HepG2 (cell line): Measurements from ENCODE around the gene ATP6V0E2. TPM values are rescaled to one million over a fixed set of nuclear protein-coding genes. Genes with fewer than 3 reads are reported as not detected.

ENCODE experiments used
- FOXP1 ChIP-seq, 2 experiments: fragments of 450-650 bp in 1 of 2; IDR thresholded peaks; 2 replicates each; pipeline ENCODE4 v1.6.1; 2017 to 2018; ENCODE audit warnings: antibody characterized with exemption in 1 of 2
- GLI4 ChIP-seq: sonication (generic); formaldehyde crosslinking; IDR thresholded peaks from 2 replicates; pipeline ENCODE4 v1.5.1; 2020; ENCODE audit warnings: missing genetic modification reagents, mild to moderate bottlenecking, moderate library complexity, borderline replicate concordance
- HCFC1 ChIP-seq: fragments of 150-350 bp; IDR thresholded peaks from 2 replicates; pipeline ENCODE4 v1.6.1; 2014; ENCODE audit warnings: low read depth, low read length
- HDAC1 ChIP-seq: sonication (generic); formaldehyde crosslinking; IDR thresholded peaks from 2 replicates; pipeline ENCODE4 v1.5.1; 2020; ENCODE audit warnings: mild to moderate bottlenecking, missing genetic modification reagents
- HMG20A ChIP-seq: IDR thresholded peaks from 2 replicates; pipeline ENCODE4 v1.6.1; 2016; ENCODE audit warnings: borderline replicate concordance
- KDM2A ChIP-seq: sonication (generic); formaldehyde crosslinking; IDR thresholded peaks from 2 replicates; pipeline ENCODE4 v1.4.0; 2020; ENCODE audit warnings: low read depth, missing genetic modification reagents, borderline replicate concordance
- KLF15 ChIP-seq: sonication (generic); formaldehyde crosslinking; IDR thresholded peaks from 2 replicates; pipeline ENCODE4 v1.8.1; 2023; ENCODE audit warnings: borderline replicate concordance, mild to moderate bottlenecking, inconsistent platforms, missing genetic modification reagents, mixed read lengths
- MLX ChIP-seq: IDR thresholded peaks from 2 replicates; pipeline ENCODE4 v1.6.1; 2016
- MYNN ChIP-seq: sonication (generic); formaldehyde crosslinking; IDR thresholded peaks from 2 replicates; pipeline ENCODE4 v1.4.0; 2020; ENCODE audit warnings: mild to moderate bottlenecking, low read depth, missing genetic modification reagents
- NR2F2 ChIP-seq: IDR thresholded peaks from 2 replicates; pipeline ENCODE4 v1.6.1; 2012; ENCODE audit warnings: low read depth, inconsistent platforms, borderline replicate concordance
- SMC3 ChIP-seq: IDR thresholded peaks from 2 replicates; pipeline ENCODE4 v1.6.1; 2011; ENCODE audit warnings: low read length, improper control_type of control experiment
- XBP1 ChIP-seq: sonication (generic); formaldehyde crosslinking; IDR thresholded peaks from 2 replicates; pipeline ENCODE4 v1.5.0; 2020; ENCODE audit warnings: missing genetic modification reagents
- ZFP41 ChIP-seq: sonication (generic); formaldehyde crosslinking; IDR thresholded peaks from 2 replicates; pipeline ENCODE4 v1.4.0; 2020; ENCODE audit warnings: mild to moderate bottlenecking, missing genetic modification reagents, borderline replicate concordance
- ZMAT5 ChIP-seq: sonication (generic); formaldehyde crosslinking; IDR thresholded peaks from 2 replicates; pipeline ENCODE4 v1.5.0; 2020; ENCODE audit warnings: mild to moderate bottlenecking, low read depth, missing genetic modification reagents, borderline replicate concordance
- ZMYM3 ChIP-seq: sonication (generic); formaldehyde crosslinking; IDR thresholded peaks from 2 replicates; pipeline ENCODE4 v1.5.1; 2020; ENCODE audit warnings: mild to moderate bottlenecking, missing genetic modification reagents
- ZNF180 ChIP-seq: sonication (generic); formaldehyde crosslinking; IDR thresholded peaks from 2 replicates; pipeline ENCODE4 v1.4.0; 2020; ENCODE audit warnings: low read depth, missing genetic modification reagents, borderline replicate concordance
- ZNF225 ChIP-seq: sonication (generic); formaldehyde crosslinking; IDR thresholded peaks from 2 replicates; pipeline ENCODE4 v1.4.0; 2020; ENCODE audit warnings: mild to moderate bottlenecking, missing genetic modification reagents
- ZNF264 ChIP-seq: sonication (generic); formaldehyde crosslinking; IDR thresholded peaks from 2 replicates; pipeline ENCODE4 v1.4.0; 2020; ENCODE audit warnings: missing genetic modification reagents
- ZNF446 ChIP-seq: sonication (generic); formaldehyde crosslinking; IDR thresholded peaks from 2 replicates; pipeline ENCODE4 v1.5.0; 2020; ENCODE audit warnings: mild to moderate bottlenecking, missing genetic modification reagents
- ZNF552 ChIP-seq: sonication (generic); formaldehyde crosslinking; IDR thresholded peaks from 2 replicates; pipeline ENCODE4 v1.9.0; 2022; ENCODE audit warnings: missing genetic modification reagents, mild to moderate bottlenecking, borderline replicate concordance
- ZNF616 ChIP-seq: sonication (generic); formaldehyde crosslinking; IDR thresholded peaks from 2 replicates; pipeline ENCODE4 v1.5.0; 2020; ENCODE audit warnings: low read depth, mild to moderate bottlenecking, missing genetic modification reagents
- ZNF777 ChIP-seq: sonication (generic); formaldehyde crosslinking; IDR thresholded peaks from 2 replicates; pipeline ENCODE4 v1.4.0; 2020; ENCODE audit warnings: missing genetic modification reagents
- polyA plus RNA-seq, 8 experiments: library from polyadenylated mRNA; depleted of rRNA in 3 of 8; stranded (reverse) in 7 of 8; unstranded in 1 of 8; fragments of >200 nt; fragmentation: Illumina TruSeq in 4 of 8; extraction: Trizol in 4 of 8; gene quantifications; 2 replicates each; pipeline versions ENCODE4 v1.2.1 to v1.2.3, GENCODE V29; 2011 to 2016; ENCODE audit warnings: low read depth in 4 of 8, missing spikeins in 1 of 8, mixed read lengths in 1 of 8; ENCODE audit not compliant: insufficient read depth in 1 of 8
- total RNA-seq, 5 experiments: library from RNA; depleted of rRNA; stranded (reverse); fragments of >200 nt; fragmentation: Illumina TruSeq; extraction: Trizol; gene quantifications; 2 replicates each; pipeline ENCODE4 v1.2.3, GENCODE V29; 2016; ENCODE audit warnings: low read depth in 1 of 5
- TF ChIP-seq, protein P1 (sequence below): IDR thresholded peaks from 2 replicates; pipeline ENCODE4 v1.6.1; 2016
- TF ChIP-seq, protein P2 (sequence below): sonication (generic); formaldehyde crosslinking; IDR thresholded peaks from 2 replicates; pipeline ENCODE4 v1.5.1; 2020; ENCODE audit warnings: mild to moderate bottlenecking, missing genetic modification reagents, borderline replicate concordance
- TF ChIP-seq, protein P3 (sequence below): sonication (generic); formaldehyde crosslinking; IDR thresholded peaks from 2 replicates; pipeline ENCODE4 v1.5.0; 2020; ENCODE audit warnings: missing genetic modification reagents, mild to moderate bottlenecking, borderline replicate concordance
- TF ChIP-seq, protein P4 (sequence below): fragments of 450-650 bp; IDR thresholded peaks from 2 replicates; pipeline ENCODE4 v1.6.1; 2017

ATP6V0E2 gene
- total and polyA plus RNA-seq, 2 of the 13 experiments (the other 11 are each of a cell fraction or from before 2014, with no cell fraction given), result 36.8 to 203 TPM

- TF ChIP-seq, protein P1, sequence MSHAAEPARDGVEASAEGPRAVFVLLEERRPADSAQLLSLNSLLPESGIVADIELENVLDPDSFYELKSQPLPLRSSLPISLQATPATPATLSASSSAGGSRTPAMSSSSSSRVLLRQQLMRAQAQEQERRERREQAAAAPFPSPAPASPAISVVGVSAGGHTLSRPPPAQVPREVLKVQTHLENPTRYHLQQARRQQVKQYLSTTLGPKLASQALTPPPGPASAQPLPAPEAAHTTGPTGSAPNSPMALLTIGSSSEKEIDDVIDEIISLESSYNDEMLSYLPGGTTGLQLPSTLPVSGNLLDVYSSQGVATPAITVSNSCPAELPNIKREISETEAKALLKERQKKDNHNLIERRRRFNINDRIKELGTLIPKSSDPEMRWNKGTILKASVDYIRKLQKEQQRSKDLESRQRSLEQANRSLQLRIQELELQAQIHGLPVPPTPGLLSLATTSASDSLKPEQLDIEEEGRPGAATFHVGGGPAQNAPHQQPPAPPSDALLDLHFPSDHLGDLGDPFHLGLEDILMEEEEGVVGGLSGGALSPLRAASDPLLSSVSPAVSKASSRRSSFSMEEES (CRISPR knock-in tag), result no peak
- TF ChIP-seq, protein P2, sequence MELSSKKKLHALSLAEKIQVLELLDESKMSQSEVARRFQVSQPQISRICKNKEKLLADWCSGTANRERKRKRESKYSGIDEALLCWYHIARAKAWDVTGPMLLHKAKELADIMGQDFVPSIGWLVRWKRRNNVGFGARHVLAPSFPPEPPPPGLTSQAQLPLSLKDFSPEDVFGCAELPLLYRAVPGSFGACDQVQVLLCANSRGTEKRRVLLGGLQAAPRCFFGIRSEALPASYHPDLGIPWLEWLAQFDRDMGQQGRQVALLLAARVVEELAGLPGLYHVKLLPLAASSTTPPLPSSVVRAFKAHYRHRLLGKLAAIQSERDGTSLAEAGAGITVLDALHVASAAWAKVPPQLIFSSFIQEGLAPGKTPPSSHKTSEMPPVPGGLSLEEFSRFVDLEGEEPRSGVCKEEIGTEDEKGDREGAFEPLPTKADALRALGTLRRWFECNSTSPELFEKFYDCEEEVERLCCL, result no peak
- TF ChIP-seq NR2F2 (no peak), ZMAT5 (CRISPR knock-in tag) (no peak), ZNF180 (CRISPR knock-in tag) (no peak), SMC3 (no peak), ZNF264 (peak; percentile 41; the same call in 1 of the 2 replicates), ZMYM3 (0 out of 2 replicates have a peak, but pooled peaks have one; percentile 21), MYNN (CRISPR knock-in tag) (no peak), FOXP1 (IDR thresholded peaks at IDR 0.05) (no peak), FOXP1 (CRISPR knock-in tag; IDR thresholded peaks at IDR 0.05) (no peak), XBP1 (CRISPR knock-in tag) (no peak), ZNF446 (CRISPR knock-in tag) (no peak), KDM2A (CRISPR knock-in tag) (peak; percentile 96), ZNF616 (CRISPR knock-in tag) (no peak), GLI4 (CRISPR knock-in tag) (peak; percentile 58; the same call in 1 of the 2 replicates), HCFC1 (peak; percentile 94), HDAC1 (CRISPR knock-in tag) (peak; percentile 85), ZFP41 (no peak), ZNF777 (CRISPR knock-in tag) (peak; percentile 100), HMG20A (CRISPR knock-in tag) (no peak), MLX (CRISPR knock-in tag) (peak; percentile 27; the same call in 1 of the 2 replicates), ZNF552 (CRISPR knock-in tag) (no peak), ZNF225 (CRISPR knock-in tag) (no peak), KLF15 (CRISPR knock-in tag) (no peak)
- TF ChIP-seq, protein P3, sequence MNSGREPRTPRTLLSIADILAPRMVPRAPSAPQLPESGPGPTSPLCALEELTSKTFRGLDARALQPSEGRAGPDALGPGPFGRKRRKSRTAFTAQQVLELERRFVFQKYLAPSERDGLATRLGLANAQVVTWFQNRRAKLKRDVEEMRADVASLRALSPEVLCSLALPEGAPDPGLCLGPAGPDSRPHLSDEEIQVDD, result no peak
- TF ChIP-seq, protein P4, sequence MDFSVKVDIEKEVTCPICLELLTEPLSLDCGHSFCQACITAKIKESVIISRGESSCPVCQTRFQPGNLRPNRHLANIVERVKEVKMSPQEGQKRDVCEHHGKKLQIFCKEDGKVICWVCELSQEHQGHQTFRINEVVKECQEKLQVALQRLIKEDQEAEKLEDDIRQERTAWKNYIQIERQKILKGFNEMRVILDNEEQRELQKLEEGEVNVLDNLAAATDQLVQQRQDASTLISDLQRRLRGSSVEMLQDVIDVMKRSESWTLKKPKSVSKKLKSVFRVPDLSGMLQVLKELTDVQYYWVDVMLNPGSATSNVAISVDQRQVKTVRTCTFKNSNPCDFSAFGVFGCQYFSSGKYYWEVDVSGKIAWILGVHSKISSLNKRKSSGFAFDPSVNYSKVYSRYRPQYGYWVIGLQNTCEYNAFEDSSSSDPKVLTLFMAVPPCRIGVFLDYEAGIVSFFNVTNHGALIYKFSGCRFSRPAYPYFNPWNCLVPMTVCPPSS, result no peak
Measured at GRCh38 chr7:149838224-149838991, 35.4 kb upstream of the ATP6V0E2 start, which contains the start of gene ZNF862 (continued).
